Left lobe of liver (tissue), 2 donors: ENCODE results near the gene RGCC. TPM values are rescaled to one million over a fixed set of nuclear protein-coding genes. Genes with fewer than 3 reads are reported as not detected.

Source experiments
- ATAC-seq: fragments of 200-7000 bp; cut with Tn5 transposase; one replicate; pipeline ENCODE4 v1.9.1; 2020; ENCODE audit warnings: mild to moderate bottlenecking, moderate library complexity
- DNase-seq: peaks from one replicate; pipeline ENCODE4 v3.0.0-alpha.2; 2020; ENCODE audit warnings: low spot score
- total RNA-seq: library from RNA; stranded (reverse); gene quantifications from one replicate; pipeline ENCODE4 v1.2.1, GENCODE V29; 2021
- donor health status: DM: no; HTN: no; CAD: no; lungs with moderate emphysema.
- donor health status: DM: no; HTN: yes; CAD: no.

RGCC gene
- total RNA-seq, 1 donor from 2014 or later, result 0.88 TPM

DNA sequence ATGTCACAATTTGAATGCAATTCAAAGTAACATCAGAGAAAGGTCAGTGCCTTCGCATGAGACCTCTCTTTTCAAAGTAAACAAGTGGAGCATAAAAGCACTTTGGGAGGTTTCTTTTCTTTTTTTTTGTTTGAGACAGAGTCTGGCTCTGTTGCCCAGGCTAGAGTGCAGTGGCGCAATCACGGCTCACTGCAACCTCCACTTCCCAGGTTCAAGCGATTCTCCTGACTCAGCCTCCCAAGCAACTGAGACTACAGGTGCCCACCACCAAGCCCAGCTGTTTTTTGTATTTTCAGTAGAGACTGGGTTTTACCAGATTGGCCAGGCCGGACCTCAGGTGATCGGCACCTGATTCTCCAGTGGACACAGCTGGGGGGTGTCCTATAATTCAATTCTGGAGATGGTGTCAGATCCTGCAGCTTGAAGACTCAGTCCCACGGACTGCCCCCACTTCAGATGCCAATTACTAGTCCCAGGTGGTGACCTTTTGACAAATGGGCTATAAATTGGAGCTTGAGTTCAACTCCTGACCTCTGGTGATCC lies 57.6 kb downstream of the RGCC start:
- DNase-seq, result no peak
- no peak for ATAC-seq

DNA sequence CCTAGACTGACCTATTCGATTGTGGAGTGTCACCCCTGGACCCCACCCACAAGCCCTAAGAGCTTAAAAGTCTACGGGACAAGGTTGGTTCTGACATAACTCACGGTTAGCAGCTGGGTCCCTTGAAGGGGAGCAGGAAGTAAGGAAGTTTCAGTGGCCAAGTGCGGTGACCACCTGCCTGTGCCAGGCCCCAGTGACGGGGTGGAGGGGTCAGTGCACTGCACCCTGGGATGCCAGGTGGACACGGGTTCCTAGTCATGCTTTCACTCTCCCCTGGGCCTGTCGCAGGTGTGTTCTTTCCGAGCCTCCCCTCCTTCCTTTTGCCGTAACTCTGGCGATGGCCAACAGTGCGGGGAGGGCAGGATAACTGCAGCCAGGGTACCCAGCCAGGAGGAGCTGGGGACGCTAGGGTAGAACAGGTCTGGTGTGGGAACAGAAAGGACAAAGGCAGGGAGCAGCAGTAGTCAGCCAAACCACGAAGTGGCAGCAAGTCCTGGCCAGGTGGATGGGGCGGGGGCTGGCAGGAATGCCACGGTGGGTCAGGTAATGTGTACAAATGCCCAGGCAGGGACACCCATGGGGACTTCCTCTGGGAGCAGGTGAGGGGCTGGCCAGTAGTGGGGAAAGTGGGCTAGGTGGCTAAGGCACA lies 58.3 kb downstream of the RGCC start:
- no peak for ATAC-seq

DNA sequence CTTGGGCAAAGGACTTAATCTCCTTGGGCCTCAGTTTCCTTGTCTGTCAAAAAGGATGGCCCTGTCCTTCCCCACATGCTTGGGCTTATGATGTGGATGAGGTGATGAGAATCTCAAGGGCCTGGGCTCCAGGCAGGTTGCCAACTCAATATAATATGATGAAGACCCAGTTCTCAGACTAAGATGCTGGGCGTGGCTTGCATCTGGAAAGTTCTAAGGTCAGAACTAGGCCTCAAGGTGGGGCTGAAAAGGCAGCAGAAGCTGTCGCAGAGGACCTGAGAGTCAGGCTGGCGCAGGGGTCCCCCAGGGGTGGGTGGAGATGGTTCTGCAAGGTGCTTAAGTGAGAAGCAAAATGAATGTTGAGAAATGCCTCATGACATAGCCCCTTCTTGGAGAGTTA lies 58.8 kb downstream of the RGCC start:
- DNase-seq (no peak), ATAC-seq (no peak)

More for the DNA sequence above, 58.3 kb downstream of the RGCC start:
- DNase-seq, result no peak

DNA sequence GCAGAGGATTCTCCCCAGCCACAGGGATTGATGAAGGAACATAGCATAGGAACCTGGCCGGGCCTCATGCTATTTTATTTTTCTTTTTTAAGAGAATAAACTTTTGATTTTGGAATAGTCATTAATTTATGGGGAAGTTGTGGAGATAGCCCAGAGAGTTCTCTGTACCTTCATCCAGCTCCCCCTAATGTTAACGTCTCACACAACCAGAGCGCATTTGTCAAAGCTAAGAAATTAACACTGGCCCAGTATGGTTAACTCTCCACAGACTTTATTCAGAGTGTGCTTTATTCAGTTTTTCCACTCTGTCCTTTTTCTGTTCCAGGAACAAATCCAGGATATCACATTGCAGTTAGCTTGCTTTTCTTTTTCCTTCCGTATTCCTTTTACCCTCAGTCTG lies 59.4 kb downstream of the RGCC start:
- no peak for DNase-seq
- ATAC-seq, result no peak

DNA sequence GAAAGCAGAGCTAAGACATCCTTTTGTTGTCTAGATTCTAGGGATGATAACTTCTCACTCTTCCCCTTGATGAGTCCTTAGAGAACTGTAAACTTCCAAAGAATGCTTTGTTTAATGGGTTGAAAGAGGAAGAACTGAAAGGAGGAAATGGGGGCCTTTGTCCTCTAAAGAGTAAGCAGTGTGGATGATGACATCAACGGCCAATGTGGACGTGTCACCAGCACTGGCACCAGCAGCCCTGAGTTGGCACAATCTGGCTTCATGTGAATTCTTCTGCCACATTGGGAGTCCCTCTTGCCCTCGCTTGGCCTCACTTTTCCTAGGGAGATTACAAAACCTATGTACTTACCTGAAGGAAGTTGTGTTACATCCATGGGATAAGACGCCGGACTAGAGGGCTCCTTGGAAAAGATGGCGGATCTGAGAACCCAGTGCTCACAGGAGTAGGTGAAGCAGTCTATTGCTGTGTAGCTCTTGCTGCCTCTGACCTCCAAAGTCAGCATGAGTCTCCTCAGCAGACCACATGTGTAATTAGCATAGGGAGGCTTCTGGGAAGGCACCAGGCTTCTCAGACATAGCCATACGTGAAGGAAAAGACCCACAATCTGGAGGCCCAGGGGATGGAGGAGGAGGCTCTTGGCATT lies 62.8 kb downstream of the RGCC start:
- DNase-seq (no peak), ATAC-seq (no peak)

Other genes with a start within 250 kb of the RGCC start
- 6.2 TPM for gene MTRF1, start 194.0 kb upstream of the RGCC start, total RNA-seq
- gene NAA16, start 146.3 kb upstream of the RGCC start, total RNA-seq, result 6.1 TPM